Measurements from ENCODE around the gene VOPP1.

Gene VOPP1

DNA sequence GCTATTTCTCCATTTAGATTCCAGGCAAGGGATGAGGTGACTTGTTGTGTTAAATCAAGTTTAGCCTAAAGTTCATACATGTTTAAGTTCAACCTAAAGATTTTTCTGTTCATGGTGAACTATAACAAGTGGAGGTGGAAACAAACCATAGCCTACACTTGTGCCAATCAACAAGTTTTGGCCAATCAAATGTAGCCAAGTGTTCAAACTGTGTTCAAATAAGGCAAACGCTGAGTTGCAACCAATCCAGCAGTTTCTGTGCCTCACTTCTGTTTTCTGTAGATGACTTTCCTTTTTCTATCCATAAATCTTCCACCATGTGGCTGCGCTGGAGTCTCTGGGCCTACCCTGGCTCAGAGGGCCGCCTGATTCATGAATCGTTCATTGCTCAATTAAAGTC, 4.5 kb upstream of the VOPP1 start:
- DNase-seq, result no peak

DNA sequence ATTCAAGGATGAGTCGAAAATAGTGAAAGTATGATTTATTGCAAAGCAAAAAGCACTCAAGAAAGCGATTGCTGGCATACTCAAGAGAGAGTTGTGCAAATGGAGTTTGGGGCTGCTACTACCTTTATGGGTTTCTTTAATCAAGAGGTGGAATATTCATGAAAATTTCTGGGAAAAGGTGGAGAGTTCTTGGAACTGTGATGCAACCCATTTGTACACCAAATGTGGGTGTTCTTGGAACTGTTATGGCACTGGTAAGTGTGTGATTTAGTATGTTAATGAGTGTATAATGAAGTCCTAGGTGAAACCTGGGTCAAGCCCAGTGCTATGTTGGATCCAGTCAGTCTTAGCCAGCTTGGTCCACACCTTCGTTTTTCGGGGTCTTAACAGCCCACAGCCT, 3.4 kb upstream of the VOPP1 start:
- DNase-seq, result no peak

DNA sequence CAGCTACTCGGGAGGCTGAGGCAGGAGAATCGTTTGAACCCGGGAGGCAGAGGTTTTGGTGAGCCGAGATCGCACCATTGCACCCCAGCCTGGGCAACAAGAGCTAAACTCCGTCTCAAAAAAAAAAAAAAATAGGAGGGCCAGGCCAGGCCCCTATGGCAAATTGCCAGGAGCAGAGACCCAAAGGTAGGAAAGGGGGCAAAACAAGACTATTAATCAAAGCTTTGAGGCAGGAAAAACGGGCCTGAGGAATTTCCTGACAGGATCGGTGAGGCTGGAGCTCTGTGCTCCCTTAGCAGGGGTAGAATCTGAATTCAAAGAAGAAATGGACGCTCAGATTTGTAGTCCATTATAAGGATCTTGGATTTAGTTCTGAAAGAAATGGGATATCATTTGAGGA, 2.8 kb upstream of the VOPP1 start:
- DNase-seq, result no peak

DNA sequence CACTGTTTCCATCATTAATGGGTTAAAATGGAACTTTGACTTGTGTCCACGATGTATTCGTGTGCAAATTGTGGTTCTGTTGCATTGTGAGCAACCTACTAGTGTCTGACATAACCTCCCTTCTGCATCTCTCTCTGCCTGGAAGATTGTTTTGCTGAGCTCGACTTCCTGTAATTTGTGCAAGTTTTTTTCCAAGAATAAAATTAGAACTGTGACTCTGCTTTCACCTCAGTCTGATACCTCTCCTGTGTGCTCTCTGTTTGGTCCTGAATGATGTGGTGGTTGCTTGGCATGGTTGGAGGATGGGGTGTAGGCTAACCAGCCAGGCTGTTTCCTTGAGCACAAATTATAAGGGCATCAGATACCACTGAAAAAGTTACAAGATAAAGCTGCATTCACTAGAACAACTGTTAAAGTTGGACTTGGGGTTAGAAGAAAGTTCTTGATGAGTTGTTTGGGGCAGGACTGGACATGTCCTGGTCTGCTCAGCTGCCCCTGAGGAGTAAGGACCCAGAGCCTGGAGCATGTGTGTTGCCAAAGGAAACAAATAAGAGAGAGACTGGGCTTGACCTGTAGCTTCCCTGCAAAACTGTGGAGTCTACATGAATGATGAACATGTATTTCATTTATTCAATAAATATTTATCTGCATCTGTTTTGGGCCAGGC, 1.9 kb upstream of the VOPP1 start:
- DNase-seq, result no peak

DNA sequence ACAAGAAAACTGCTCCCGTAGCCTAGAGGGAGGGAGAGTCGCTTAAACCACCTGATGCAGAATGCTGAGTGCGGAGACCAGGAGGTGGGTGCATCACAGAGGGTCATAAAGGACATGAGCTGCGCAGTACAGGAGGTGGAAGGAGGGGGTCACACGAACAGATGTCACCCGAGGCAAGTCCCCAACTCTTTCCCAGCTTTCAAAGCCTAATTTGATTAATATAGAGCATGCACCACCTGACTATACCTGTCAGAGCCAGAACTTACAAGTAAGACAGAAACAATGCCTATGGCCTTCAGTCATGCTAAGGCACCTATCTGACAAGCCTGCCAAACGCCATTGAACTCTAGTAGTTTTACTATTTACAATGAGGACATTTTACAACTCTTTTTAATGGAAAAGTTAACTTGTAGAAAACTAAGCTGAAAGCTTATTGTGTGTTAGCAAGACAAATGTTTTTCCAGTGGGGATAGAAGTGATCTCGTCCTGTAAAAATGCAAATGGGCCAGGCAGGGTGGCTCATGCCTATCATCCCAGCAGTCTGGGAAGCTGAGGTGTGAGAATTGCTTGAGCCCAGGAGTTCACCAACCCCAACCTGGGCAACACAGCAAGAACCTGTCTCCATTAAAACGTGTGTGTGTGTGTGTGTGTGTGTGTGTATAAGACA, 1.1 kb upstream of the VOPP1 start:
- DNase-seq, result no peak

DNA sequence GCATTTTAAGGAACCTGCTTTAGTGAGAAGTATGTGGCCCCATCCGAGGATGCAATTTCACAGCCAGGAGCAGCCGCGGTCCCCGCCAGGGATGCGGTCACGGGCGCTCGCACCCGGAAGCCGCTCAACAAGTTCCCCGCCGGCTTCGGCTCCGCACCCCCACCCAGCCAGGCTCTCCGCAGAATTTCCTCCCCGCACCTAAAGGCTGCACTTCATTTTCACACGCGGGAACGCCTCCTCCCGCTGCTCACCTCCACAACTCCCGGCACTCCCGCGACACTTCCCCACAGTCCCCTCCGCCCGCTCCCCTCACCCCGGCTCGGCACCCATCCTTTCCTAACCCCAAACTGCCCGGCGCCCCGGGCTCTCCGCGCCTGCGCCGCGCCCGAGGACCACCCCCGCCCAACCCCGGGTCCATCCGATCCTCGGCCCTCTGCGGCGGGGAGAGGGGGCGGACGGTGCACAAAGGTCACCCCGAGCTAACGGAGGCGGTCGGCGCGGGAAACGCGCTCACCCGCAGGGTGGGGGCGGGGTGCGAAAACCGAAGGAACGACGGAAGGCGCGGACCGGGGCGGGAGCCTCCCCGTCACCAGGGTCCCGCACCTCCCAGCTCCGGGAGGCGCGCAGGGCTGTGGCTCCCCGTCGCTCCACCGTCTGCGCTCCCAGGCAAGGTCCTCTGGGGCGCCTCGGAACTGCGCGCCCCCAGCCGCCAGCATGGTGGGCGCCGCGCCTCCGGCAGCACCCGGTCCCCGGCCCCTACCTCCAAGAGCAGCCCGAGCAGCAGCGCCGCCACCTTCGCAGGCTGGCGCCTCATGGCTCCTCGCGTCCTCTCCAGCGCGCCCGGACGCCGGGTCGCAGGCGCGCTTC, 558 bp downstream of the VOPP1 start:
- no peak for DNase-seq

DNA sequence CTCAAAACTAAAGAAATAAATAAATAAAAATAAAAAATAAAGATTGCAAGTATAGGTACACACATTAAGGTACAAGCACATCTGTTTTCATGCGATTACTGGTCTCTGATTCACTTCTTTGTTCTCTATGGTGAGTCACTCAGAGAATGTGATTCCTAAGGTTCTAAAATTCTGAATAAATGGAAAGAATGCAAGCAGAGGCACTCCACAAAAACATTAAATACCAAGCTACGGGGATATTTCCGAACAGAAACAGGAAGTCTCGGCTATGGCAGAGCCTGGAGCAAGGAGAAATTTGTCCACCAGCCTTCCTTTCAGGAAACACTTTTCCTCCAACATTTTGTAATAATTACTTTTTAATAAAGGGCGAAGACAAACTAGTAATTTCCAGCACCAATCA, 1.4 kb downstream of the VOPP1 start:
- no peak for DNase-seq

DNA sequence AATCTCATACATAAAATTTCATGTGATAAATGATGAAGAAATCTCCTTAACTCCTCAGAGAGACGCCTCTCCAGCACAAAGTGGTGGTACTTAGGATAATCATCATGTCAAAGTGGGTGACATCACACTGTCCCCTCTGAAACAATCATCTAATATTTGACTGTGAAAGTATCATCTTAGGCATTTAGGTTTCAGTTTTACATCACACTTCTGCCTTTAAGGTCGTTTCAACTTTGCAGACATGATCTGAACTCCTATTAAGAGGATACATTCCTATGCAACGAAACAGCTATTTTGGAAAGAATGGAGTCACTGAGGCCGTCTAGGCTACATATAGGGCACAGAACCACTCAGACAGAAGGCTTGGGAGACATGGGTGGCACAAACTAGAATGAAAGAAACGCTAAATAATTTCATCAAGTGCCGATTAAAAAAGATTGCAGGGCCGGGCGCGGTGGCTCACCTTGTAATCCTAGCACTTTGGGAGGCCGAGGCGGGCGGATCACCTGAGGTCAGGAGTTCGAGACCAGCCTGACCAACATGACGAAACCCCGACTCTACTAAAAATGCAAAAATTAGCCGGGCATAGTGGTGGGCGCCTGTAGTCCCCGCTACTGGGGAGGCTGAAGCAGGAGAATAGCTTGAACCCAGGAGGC, 2.0 kb downstream of the VOPP1 start:
- DNase-seq, result no peak

DNA sequence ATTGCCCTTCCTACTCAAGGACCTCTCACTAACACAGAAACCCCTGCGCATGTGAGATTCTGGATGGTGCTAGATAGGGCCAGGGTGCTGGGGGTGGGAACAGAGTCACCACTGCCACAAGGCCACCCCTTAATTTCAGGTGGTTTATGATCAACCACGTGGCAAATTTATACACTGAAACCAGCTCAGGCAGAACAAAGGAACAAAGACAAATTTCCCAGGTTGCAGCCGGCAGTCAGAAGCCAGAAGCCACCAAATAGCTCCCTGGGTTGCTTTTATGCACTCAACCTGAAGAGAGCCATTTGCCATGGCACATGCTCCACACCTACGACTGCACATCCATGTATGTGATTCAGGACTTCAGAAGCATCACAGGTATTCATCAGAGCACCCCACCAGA, 2.5 kb downstream of the VOPP1 start:
- DNase-seq, result no peak

DNA sequence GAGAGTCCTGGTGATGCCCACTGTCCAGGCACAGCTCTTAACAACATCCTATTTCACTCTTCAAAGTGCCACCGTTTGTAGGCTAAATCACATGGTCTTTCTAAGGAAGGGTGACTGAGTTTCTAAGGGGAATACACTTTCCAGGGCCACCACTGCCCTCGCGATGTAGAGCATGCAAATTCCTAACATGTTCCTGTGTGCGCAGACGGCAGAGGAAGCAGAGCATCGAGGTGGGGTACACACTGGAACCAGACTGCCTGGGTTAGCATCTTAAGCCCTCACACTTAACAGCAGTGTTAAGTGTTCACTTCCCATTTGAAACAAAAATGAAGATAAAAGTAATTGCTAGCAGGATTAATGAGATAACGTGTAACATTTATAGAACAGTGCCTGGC, 3.0 kb downstream of the VOPP1 start:
- DNase-seq, result no peak

DNA sequence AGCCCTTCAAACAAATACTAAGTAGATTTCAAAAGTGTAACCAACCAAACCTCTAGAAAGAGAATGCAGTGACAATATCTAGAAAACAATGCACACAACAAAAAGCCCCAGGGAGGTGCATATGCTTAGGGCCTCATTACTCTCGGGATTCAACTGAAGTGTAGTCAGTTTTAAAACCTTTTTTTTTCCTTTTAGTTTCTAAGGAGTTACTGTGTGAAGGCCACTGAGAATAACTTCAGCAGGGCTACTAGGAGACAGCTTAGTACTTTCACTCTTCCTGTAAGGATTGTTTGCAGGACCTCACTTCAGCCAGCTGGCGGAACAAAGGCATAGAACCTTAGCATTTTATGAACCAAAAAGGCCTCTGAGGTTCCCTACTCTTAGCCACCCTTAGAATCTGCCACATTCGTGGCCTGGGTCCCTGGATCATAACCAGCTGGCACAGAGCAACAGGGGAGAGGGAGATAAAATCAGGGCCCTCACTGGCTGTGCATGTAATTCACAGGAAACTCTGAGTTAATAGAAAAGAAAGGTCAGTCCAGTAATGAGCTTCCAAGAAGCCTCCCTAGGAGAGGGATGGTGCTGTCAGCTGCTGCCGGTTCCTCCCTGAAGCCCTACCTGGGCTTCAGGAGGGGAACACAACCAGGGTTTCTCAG, 3.6 kb downstream of the VOPP1 start:
- DNase-seq, result no peak

DNA sequence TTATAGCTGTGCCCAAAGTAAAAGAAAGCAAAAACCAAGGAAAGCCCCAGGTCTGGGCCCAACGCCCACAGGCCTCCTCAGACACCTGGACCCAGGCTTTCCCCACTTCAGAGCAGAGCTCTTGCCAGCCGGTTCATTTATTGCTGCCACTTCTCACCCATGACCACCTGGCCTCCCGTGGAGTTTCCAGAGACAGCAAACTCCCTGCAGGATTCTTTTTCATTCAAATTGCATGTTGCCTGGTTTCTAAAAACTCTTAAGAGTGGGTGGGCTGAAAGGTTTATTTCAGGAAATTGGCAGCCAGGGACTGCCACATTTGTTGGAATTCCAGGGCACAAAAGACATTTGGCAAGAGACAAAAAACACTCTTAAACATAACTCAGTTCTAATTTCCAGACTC, 4.7 kb downstream of the VOPP1 start:
- DNase-seq, result no peak

DNA sequence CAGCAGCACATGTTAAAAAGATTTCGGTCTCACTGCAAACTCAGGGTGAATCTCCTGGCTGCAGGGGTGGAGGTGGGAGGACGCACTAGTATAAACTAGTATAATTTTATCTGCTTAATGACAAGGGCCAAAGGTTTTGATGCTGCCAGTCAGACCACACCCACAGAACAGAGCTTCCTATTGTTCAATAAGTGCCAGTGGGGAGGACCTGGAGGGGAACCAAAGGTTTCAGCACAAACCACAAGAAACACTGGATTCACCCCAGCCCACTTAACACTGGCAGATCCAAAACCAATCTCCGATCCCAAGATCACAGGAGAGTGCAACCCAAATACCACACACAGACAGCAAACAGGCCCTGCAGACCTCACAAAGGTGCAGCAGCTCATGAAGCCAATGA, 6.6 kb downstream of the VOPP1 start:
- DNase-seq, result no peak

DNA sequence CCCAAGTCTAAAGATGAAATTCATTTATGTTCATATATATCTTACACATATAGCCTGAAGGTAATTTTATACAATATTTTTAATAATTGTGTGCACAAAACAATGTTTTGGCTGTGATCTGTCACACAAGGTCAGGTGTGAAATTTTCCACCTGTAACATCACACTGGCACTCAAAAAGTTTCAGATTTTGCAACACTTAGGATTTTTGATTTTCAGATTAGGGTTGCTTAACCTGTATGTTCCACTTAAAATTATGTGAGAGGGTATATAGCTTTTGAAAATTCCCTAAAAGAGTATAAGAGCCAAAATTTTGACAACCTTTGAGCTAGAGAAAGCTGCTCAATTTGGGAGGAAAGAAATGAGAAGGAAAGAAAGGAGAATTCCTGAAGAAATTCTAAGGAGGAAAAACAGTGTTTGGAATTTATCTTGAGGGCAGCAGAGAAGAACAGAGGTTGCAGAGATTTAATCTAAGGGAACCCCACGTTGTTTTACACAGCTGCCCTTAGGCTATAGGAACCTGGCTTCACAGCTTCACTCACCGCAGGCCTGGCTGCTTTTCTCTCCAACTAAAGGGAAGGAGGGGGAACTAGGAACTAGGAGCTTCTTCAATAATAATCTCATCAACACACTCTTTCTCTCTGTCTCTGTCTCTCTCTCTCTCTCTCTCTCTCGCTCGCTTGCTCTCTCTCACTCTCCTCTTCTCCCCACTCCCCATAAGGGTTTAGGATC, 8.5 kb downstream of the VOPP1 start:
- DNase-seq, result no peak

DNA sequence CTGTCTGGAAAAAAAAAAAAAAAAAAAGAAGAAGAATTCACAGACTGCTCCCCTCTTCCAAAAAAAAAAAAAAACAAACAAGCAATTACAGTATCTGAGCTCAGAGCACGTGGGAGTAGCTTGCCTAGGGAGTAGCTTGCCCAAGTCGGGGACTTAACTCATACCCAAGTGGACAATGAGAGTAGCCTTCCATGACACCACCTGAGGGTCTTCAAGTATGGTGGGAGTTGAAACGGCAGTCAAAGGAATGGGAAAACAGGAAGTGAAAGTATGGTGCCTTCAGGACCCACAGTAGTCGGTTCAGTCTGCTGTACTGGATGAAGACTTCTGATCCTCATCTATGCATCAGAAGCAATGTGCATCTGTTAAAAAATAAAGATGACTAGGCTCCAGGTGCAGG, 10.6 kb downstream of the VOPP1 start:
- DNase-seq, result no peak

DNA sequence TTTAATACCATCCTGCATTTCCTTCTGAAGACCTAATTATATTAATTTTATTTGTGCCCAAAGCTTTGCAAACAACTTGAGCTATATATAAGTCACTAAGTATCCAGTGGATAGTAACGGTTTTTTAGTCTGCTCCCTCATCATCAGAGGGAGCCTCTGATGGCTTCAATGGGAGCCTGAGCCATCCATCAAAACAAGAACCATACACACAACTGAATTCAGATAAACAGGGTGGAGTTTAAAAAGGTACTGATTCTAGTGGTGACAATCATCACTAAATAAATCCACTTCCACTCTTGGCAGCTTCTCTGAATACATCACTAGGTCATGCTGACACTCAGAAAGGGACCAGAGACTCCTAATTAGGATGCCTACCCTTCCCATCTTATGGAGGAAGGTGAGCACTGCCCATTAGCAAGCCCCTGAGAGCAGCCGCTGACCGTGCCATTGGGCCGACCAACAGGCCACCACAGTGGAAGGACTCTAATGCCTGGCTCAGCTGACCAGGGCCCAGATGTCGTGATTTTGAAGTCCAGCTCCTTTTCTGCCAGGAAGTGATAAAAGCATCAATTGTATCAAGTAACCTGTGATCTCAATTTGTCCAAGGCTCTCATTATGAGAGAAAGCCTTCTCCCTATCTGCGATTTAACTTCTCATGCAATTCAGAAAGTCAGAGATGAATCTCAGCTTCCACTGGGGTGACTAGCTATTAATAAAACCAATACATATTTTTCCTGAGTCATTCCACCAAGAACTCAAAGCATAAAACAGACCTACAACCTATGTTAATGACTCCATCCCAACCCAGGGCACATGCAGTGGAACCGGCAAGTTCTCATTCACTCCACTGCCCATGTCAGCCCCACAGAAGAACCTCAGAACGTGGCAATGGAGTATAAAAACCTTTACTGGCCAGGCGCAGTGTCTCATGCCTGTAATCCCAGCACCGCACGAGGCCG, 13.1 kb downstream of the VOPP1 start:
- no peak for DNase-seq

DNA sequence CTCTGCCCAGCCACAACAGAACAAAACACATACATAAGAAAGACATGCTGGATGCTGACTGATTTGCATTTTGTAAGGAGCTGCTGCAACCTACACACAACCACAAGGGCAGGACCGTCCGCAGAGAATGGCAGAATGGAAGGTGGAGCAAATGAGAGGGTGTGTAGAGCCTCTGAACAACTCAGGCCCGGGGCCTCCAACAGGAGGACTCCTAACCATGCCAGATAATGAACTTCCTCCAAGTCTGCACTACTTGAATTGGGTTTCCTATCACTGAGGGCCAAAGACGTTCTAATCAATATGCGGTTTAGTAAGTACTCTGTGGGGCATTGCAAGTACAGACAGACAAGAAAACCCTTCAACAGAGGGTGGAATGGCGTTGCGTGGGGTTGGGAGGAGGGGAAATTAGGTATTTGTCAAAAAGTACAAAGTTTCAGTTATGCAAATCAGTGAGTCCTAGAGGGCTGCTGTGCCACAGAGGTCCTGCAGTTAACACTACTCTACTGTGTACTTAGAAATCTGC, 14.6 kb downstream of the VOPP1 start:
- no peak for DNase-seq

DNA sequence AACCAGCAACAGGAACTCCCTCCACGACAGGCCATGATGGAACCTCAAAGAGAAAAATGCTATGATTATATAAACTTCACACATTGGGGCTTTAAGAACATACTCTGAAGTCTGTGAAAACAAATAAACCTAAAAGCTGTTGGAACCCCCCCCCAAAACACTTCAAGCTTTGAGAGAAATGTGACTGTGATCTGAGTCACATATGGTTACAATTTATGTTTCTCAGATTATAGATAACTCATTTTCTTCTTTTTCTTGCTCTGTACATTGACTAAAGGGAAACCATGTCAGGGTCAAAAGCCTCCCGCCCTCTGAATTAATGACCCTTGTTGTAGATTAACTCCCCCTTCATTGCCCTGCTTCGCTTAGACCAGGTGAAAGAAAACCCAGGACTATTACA, 15.8 kb downstream of the VOPP1 start:
- no peak for DNase-seq

DNA sequence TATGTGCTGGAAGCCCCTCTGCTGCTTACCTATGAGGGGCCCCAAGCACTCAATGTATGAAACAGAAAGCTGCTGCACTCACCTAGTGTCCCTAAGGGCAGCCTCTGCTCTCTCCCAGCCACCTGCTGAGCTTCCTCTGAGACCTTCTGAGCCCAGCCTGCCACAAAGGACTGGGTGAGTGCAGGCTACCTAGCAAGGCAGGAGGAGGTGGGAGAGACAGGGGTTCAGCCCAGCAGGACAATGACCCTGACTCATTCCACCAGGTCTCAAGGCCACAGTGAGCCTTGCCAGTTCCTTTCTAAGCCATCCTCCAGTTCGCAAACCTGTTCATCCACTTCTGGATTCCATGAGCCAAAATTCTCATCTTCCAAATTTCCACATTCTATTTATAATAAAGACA, 16.3 kb downstream of the VOPP1 start:
- no peak for DNase-seq

DNA sequence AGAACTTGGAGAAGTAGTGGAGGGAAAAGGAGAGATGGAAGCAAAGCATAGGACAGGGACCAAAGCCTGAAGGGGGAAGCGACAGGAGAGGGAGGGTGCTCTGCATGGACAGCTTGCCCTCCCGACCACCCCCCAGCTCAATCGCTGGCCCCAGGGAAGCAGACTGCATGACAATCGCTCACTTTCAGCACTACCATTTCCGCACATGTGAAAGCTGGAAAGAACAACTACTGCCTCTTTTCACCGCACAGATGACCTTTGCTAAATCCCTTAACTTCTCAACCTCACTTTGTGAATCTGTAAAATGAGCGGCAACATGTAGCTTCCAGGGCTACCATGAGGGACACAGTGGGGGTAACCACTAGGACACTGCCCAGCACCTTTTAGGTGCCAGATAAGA, 17.1 kb downstream of the VOPP1 start:
- DNase-seq, result no peak

DNA sequence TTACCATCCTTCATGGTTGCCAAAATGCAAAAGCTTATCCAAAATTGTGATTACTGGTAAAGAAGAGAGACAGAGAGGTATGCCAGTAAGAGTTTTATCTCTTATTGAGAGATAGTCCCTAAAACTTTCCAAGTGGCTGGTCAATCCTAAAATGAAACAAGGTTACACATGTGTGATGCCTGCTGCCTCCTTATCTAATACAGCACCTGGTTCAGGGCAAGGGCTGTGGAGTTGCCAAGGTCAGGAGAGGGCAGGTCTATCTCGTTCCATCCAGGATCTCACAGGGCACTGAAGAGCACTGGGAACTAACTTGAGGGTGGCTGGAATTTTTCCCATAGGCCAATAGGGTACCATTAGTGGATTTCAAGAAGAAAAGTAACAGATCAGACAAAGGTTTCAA, 18.3 kb downstream of the VOPP1 start:
- DNase-seq, result no peak
